ENCODE data around the gene COMMD6. TPM values are rescaled to one million over a fixed set of nuclear protein-coding genes. Genes with fewer than 3 reads are reported as not detected.
"Not testable (repeated sequence)": the region's sequence is repeated elsewhere in the genome, so short reads cannot be mapped to it uniquely, and the experiment has no call there.

COMMD6 gene
- total RNA-seq, 1 donor from 2014 or later, result 171 TPM

- no peak overlapping the region for H3K4me3 Mint-ChIP-seq
- H3K27me3 Mint-ChIP-seq, result no peaks in the 10 kb centered on the region
- H3K27ac Mint-ChIP-seq, result no peak overlapping the region
- DNase-seq (ENCODE audit: extremely low spot score, unreplicated experiment), result no peak
- H3K36me3 Mint-ChIP-seq, result peaks cover 25% of the 10 kb centered on the region
- peaks cover 17% of the 10 kb centered on the region for H3K4me1 Mint-ChIP-seq (ENCODE audit: unreplicated experiment)
- no peaks in the 10 kb centered on the region for H3K9me3 Mint-ChIP-seq
- TF ChIP-seq CTCF (conservative IDR thresholded peaks at IDR 0.05), result no peak
Measured at GRCh38 chr13:75554981-75555380, 17.3 kb upstream of the COMMD6 start.

- no peak overlapping the region for H3K4me3 Mint-ChIP-seq
- peaks cover 16% of the 10 kb centered on the region for H3K4me1 Mint-ChIP-seq (ENCODE audit: unreplicated experiment)
- H3K27me3 Mint-ChIP-seq, result no peaks in the 10 kb centered on the region
- peaks cover 25% of the 10 kb centered on the region for H3K36me3 Mint-ChIP-seq
- TF ChIP-seq CTCF (conservative IDR thresholded peaks at IDR 0.05), result no peak
- no peak for DNase-seq (ENCODE audit: extremely low spot score, unreplicated experiment)
- no peaks in the 10 kb centered on the region for H3K9me3 Mint-ChIP-seq
- H3K27ac Mint-ChIP-seq, result no peak overlapping the region
Measured at GRCh38 chr13:75554464-75554863, 16.8 kb upstream of the COMMD6 start.

- Mint-ChIP-seq H3K4me1 (ENCODE audit: unreplicated experiment) (peaks cover 23% of the 10 kb centered on the region), H3K36me3 (peaks cover 16% of the 10 kb centered on the region), H3K9me3 (no peaks in the 10 kb centered on the region), H3K4me3 (peak overlapping the region; percentile 98), H3K27ac (peak overlapping the region; percentile 94), H3K27me3 (no peaks in the 10 kb centered on the region)
- TF ChIP-seq CTCF (conservative IDR thresholded peaks at IDR 0.05), result no peak
- DNase-seq (ENCODE audit: extremely low spot score, unreplicated experiment), result no peak
Measured at GRCh38 chr13:75550159-75550567, 12.5 kb upstream of the COMMD6 start.

GRCh38 chr13:75549262-75550158 is 11.9 kb upstream of the COMMD6 start, which contains the start of gene UCHL3:
Gene UCHL3, plus strand, starts transcription at chr13:75549791. Its CDS starts 30 bp downstream, at chr13:75549821.
- Mint-ChIP-seq H3K4me3 (peak within 1 kb of the TSS; percentile 98), H3K27ac (peak within 1 kb of the TSS; percentile 98), H3K27me3 (no peaks in the 10 kb centered on the region), H3K4me1 (ENCODE audit: unreplicated experiment) (peaks cover 23% of the 10 kb centered on the region), H3K9me3 (no peaks in the 10 kb centered on the region), H3K36me3 (peaks cover 11% of the 10 kb centered on the region)
- peak; percentile 98 for DNase-seq (ENCODE audit: extremely low spot score, unreplicated experiment)
- TF ChIP-seq CTCF (conservative IDR thresholded peaks at IDR 0.05), result peak; percentile 85

GRCh38 chr13:75547917-75548316 is 10.3 kb upstream of the COMMD6 start:
- no peaks in the 10 kb centered on the region for H3K36me3 Mint-ChIP-seq
- H3K4me3 Mint-ChIP-seq, result peak overlapping the region; percentile 98
- H3K9me3 Mint-ChIP-seq, result no peaks in the 10 kb centered on the region
- no peak for TF ChIP-seq CTCF (conservative IDR thresholded peaks at IDR 0.05)
- H3K27me3 Mint-ChIP-seq, result no peaks in the 10 kb centered on the region
- DNase-seq (ENCODE audit: extremely low spot score, unreplicated experiment), result no peak
- H3K27ac Mint-ChIP-seq, result no peak overlapping the region
- H3K4me1 Mint-ChIP-seq (ENCODE audit: unreplicated experiment), result peaks cover 18% of the 10 kb centered on the region

GRCh38 chr13:75545386-75545785 is 7.7 kb upstream of the COMMD6 start:
- H3K27me3 Mint-ChIP-seq, result not testable (repeated sequence)

More at GRCh38 chr13:75545386-75545785, 7.7 kb upstream of the COMMD6 start:
- peaks cover 14% of the 10 kb centered on the region for H3K4me1 Mint-ChIP-seq (ENCODE audit: unreplicated experiment)
- not testable (repeated sequence) for H3K9me3 Mint-ChIP-seq; H3K36me3 Mint-ChIP-seq; H3K4me3 Mint-ChIP-seq; H3K27ac Mint-ChIP-seq; DNase-seq (ENCODE audit: extremely low spot score, unreplicated experiment)
